Sigmoid colon (tissue), 4 donors: Measurements from ENCODE around the gene LMBR1.

Experiments
- EP300 ChIP-seq, 4 donors: sonication (generic); formaldehyde crosslinking; IDR thresholded peaks; one replicate each; pipeline ENCODE4 v1.6.1; 2017; ENCODE audit warnings: antibody characterized with exemption in 4 of 4
- TF ChIP-seq, protein P1 (sequence below), 4 experiments: fragments of 450-650 bp in 3 of 4; fragments of 200-600 bp in 1 of 4; IDR thresholded peaks; one replicate each; pipeline ENCODE4 v1.5.1; 2016 to 2019; ENCODE audit warnings: antibody characterized with exemption in 4 of 4, mild to moderate bottlenecking in 3 of 4, moderate library complexity in 2 of 4

DNA sequence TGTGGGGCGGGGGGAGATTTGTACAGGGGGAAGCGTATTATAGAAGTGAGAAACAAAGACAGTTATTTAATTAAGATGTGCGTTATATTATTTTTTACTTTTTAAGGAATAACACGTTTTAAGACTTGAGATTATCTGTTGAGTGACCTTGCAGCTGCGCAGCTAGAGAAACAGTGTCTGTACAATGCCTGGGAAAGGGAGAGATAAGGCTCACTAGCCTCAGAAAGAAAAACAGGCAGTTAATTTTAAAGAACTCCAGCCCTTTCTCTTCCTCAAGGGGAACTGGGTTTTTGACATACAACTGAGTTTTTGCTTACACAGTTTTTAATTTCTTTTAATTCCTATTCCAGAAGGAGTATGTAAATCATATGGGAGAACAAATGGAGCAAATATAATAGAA, 50.7 kb downstream of the LMBR1 start:
- TF ChIP-seq, protein P1, sequence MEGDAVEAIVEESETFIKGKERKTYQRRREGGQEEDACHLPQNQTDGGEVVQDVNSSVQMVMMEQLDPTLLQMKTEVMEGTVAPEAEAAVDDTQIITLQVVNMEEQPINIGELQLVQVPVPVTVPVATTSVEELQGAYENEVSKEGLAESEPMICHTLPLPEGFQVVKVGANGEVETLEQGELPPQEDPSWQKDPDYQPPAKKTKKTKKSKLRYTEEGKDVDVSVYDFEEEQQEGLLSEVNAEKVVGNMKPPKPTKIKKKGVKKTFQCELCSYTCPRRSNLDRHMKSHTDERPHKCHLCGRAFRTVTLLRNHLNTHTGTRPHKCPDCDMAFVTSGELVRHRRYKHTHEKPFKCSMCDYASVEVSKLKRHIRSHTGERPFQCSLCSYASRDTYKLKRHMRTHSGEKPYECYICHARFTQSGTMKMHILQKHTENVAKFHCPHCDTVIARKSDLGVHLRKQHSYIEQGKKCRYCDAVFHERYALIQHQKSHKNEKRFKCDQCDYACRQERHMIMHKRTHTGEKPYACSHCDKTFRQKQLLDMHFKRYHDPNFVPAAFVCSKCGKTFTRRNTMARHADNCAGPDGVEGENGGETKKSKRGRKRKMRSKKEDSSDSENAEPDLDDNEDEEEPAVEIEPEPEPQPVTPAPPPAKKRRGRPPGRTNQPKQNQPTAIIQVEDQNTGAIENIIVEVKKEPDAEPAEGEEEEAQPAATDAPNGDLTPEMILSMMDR (IDR thresholded peaks at IDR 0.05), result no peak
- no peak for TF ChIP-seq EP300 (IDR thresholded peaks at IDR 0.05)
